Keratinocyte (primary cell): Measurements from ENCODE around the gene POP7.

Experiments used
- EZH2 ChIP-seq: IDR thresholded peaks from one replicate; pipeline ENCODE4 v1.6.1; 2012; ENCODE audit warnings: inconsistent platforms, mild to moderate bottlenecking, low read length, moderate library complexity
- TF ChIP-seq, protein P1 (sequence below), 3 experiments: IDR thresholded peaks in 1 of 3; conservative IDR thresholded peaks in 1 of 3; optimal IDR thresholded peaks in 1 of 3; 2 replicates in 2 of 3; 3 replicates in 1 of 3; pipeline versions ENCODE3 to v1.5.1; 2011; ENCODE audit warnings: low read length in 3 of 3, mild to moderate bottlenecking in 3 of 3, moderate library complexity in 2 of 3, control low read depth in 1 of 3, inconsistent platforms in 1 of 3; ENCODE audit not compliant: insufficient read depth in 2 of 3; ENCODE audit errors: extremely low read depth in 1 of 3

- TF ChIP-seq, protein P1, sequence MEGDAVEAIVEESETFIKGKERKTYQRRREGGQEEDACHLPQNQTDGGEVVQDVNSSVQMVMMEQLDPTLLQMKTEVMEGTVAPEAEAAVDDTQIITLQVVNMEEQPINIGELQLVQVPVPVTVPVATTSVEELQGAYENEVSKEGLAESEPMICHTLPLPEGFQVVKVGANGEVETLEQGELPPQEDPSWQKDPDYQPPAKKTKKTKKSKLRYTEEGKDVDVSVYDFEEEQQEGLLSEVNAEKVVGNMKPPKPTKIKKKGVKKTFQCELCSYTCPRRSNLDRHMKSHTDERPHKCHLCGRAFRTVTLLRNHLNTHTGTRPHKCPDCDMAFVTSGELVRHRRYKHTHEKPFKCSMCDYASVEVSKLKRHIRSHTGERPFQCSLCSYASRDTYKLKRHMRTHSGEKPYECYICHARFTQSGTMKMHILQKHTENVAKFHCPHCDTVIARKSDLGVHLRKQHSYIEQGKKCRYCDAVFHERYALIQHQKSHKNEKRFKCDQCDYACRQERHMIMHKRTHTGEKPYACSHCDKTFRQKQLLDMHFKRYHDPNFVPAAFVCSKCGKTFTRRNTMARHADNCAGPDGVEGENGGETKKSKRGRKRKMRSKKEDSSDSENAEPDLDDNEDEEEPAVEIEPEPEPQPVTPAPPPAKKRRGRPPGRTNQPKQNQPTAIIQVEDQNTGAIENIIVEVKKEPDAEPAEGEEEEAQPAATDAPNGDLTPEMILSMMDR (optimal IDR thresholded peaks at IDR 0.05 in 1 of 3, IDR thresholded peaks at IDR 0.05 in 1 of 3, conservative IDR thresholded peaks at IDR 0.05 in 1 of 3; ENCODE audit: extremely low read depth in 1 of 3, insufficient read depth in 2 of 3, low read length in 3 of 3), result no peak
- TF ChIP-seq EZH2, result no peak
These were observed at the start of gene POP7 for GRCh38 chr7:100705753-100706671.
